Astrocyte (in vitro differentiated cells and primary cell): ENCODE data around the gene ABCA4. TPM values are rescaled to one million over a fixed set of nuclear protein-coding genes. Genes with fewer than 3 reads are reported as not detected.
"Not testable (repeated sequence)": the region's sequence is repeated elsewhere in the genome, so short reads cannot be mapped to it uniquely, and the experiment has no call there.

Experiments
- DNase-seq: peaks from one replicate; pipeline ENCODE4 v3.0.0-alpha.2; 2010; ENCODE audit warnings: low read depth
- FAIRE-seq: peaks from 2 replicates; lab custom pipeline; 2011; peaks lifted over from hg19 to GRCh38; lab: Jason Lieb, UNC
- H2AFZ ChIP-seq: 2 replicates; pipeline ENCODE4 v1.6.0; 2012; ENCODE audit warnings: low read depth, low read length, inconsistent platforms
- H3K27ac ChIP-seq: 2 replicates; pipeline ENCODE4 v1.5.1; 2011; ENCODE audit warnings: low read depth, low read length, inconsistent platforms
- H3K27me3 ChIP-seq: 2 replicates; pipeline ENCODE4 v1.6.0; 2011; ENCODE audit warnings: low read length, inconsistent platforms; ENCODE audit not compliant: insufficient read depth
- H3K36me3 ChIP-seq: 2 replicates; pipeline ENCODE4 v1.5.1; 2011; ENCODE audit warnings: low read length, inconsistent platforms; ENCODE audit not compliant: insufficient read depth
- H3K4me1 ChIP-seq: 2 replicates; pipeline ENCODE4 v1.5.1; 2011; ENCODE audit warnings: low read length, inconsistent platforms; ENCODE audit not compliant: insufficient read depth
- H3K4me2 ChIP-seq: 2 replicates; pipeline ENCODE4 v1.6.0; 2012; ENCODE audit warnings: low read length, inconsistent platforms
- H3K4me3 ChIP-seq: 2 replicates; pipeline ENCODE4 v1.5.1; 2011; ENCODE audit warnings: low read depth, mild to moderate bottlenecking, low read length, inconsistent platforms; ENCODE audit not compliant: insufficient read depth
- H3K79me2 ChIP-seq: 2 replicates; pipeline ENCODE4 v1.6.0; 2012; ENCODE audit warnings: mild to moderate bottlenecking, low read length, inconsistent platforms; ENCODE audit not compliant: insufficient read depth
- H3K9ac ChIP-seq: 2 replicates; pipeline ENCODE4 v1.6.0; 2012; ENCODE audit warnings: mild to moderate bottlenecking, low read length, inconsistent platforms
- H3K9me3 ChIP-seq: 2 replicates; pipeline ENCODE4 v1.5.1; 2012; ENCODE audit warnings: low read depth, mild to moderate bottlenecking, low read length, inconsistent platforms; ENCODE audit not compliant: insufficient read depth
- H4K20me1 ChIP-seq: 2 replicates; pipeline ENCODE4 v1.6.0; 2012; ENCODE audit warnings: low read length, inconsistent platforms; ENCODE audit not compliant: insufficient read depth
- H3K27ac Mint-ChIP-seq: one replicate; pipeline ENCODE4 v1.8.0; 2021; ENCODE audit warnings: mild to moderate bottlenecking, mixed read lengths; ENCODE audit not compliant: unreplicated experiment
- H3K27me3 Mint-ChIP-seq: one replicate; pipeline ENCODE4 v1.8.0; 2021; ENCODE audit warnings: low read depth, mixed read lengths; ENCODE audit not compliant: unreplicated experiment
- H3K36me3 Mint-ChIP-seq: one replicate; pipeline ENCODE4 v1.8.0; 2021; ENCODE audit warnings: low read depth, mixed read lengths; ENCODE audit not compliant: unreplicated experiment
- H3K4me1 Mint-ChIP-seq: one replicate; pipeline ENCODE4 v1.8.0; 2021; ENCODE audit warnings: low read depth, mixed read lengths; ENCODE audit not compliant: unreplicated experiment
- H3K4me3 Mint-ChIP-seq: one replicate; pipeline ENCODE4 v1.8.0; 2021; ENCODE audit warnings: mild to moderate bottlenecking, moderate library complexity, mixed read lengths; ENCODE audit not compliant: unreplicated experiment
- H3K9me3 Mint-ChIP-seq: one replicate; pipeline ENCODE4 v1.8.0; 2021; ENCODE audit warnings: mild to moderate bottlenecking, mixed read lengths; ENCODE audit not compliant: unreplicated experiment
- EZH2 ChIP-seq: IDR thresholded peaks from 2 replicates; pipeline ENCODE4 v1.6.1; 2012; ENCODE audit warnings: mild to moderate bottlenecking, low read length, inconsistent platforms; ENCODE audit not compliant: insufficient read depth
- total RNA-seq: library from RNA; stranded (reverse); gene quantifications from 2 replicates; pipeline ENCODE4 v1.2.1, GENCODE V29; 2021
- TF ChIP-seq, protein P1 (sequence below): IDR thresholded peaks from 2 replicates; pipeline ENCODE4 v1.5.1; 2011; ENCODE audit warnings: low read depth, mild to moderate bottlenecking, inconsistent platforms, low read length, moderate library complexity; ENCODE audit not compliant: insufficient read depth

The ABCA4 gene
- total RNA-seq, 1 donor from 2014 or later = 0.20 TPM

DNA sequence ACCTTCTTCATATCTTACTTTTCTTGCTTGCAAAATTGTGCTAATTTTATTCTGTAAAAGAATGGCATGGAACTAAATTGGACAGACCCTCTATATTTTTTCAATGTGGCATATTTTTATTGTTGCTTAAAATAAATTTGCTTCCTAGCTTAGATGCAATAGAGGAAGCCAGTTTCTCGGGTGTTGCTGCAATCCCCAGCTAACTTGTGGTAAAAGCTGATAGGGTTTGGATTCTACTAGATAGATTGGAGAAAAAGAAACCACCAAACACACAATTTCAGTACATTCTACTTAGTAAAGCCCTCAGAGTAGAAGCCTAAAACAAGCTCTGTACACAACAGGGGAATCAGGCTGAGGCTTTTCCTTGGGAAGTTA lies 162.2 kb downstream of the ABCA4 start:
- no peaks in the 10 kb centered on the region for H3K79me2 ChIP-seq
- Mint-ChIP-seq H3K36me3 (peaks cover 1% of the 10 kb centered on the region), H3K4me1 (peaks cover 7% of the 10 kb centered on the region), H3K27ac (no peak overlapping the region), H3K4me3 (no peak overlapping the region), H3K9me3 (peaks cover 19% of the 10 kb centered on the region), H3K27me3 (peaks cover 3% of the 10 kb centered on the region)
- H3K4me2 ChIP-seq = no peak overlapping the region
- DNase-seq = no peak
- no peak for FAIRE-seq
- TF ChIP-seq, protein P1, sequence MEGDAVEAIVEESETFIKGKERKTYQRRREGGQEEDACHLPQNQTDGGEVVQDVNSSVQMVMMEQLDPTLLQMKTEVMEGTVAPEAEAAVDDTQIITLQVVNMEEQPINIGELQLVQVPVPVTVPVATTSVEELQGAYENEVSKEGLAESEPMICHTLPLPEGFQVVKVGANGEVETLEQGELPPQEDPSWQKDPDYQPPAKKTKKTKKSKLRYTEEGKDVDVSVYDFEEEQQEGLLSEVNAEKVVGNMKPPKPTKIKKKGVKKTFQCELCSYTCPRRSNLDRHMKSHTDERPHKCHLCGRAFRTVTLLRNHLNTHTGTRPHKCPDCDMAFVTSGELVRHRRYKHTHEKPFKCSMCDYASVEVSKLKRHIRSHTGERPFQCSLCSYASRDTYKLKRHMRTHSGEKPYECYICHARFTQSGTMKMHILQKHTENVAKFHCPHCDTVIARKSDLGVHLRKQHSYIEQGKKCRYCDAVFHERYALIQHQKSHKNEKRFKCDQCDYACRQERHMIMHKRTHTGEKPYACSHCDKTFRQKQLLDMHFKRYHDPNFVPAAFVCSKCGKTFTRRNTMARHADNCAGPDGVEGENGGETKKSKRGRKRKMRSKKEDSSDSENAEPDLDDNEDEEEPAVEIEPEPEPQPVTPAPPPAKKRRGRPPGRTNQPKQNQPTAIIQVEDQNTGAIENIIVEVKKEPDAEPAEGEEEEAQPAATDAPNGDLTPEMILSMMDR = no peak
- TF ChIP-seq EZH2 = no peak
- H3K4me1 ChIP-seq = no peaks in the 10 kb centered on the region
- no peaks in the 10 kb centered on the region for H3K36me3 ChIP-seq
- no peaks in the 10 kb centered on the region for H4K20me1 ChIP-seq
- H3K9ac ChIP-seq = no peak overlapping the region
- peaks cover 8% of the 10 kb centered on the region for H3K9me3 ChIP-seq
- H3K27ac ChIP-seq = no peak overlapping the region
- H2AFZ ChIP-seq = no peak overlapping the region
- H3K4me3 ChIP-seq = no peak overlapping the region
- no peaks in the 10 kb centered on the region for H3K27me3 ChIP-seq

DNA sequence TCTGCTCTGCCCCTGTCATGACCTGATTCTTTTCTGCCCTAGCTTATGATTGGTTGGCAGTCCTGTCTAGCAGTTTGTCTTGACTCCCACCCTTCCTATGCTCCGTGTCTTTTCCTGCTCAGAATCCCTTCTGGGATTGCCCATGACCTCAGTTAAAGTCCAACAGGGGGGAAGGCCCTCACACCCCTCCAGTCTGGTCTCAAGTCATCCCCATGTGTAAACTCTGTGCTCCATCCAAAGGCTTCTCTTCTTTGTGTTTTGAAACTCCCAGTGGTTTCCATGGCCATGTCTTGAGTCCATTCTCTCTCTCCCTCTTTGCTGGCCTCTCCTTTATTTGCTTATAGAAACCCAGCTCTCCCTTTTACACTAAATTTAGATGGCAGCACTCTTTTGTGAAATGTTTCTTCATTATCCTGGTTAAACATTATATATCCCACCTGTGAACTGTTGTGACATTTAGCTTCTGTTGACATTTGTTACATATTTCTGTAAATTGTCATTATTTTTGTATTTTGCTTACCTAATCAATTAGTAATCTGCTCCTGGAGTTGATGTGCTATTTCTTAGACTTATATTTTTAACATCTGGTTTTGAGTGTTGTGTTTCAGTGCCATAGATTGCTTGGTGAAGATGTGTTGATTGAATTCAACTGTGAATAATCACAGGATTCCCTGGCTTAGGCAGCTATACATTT lies 162.8 kb downstream of the ABCA4 start:
- FAIRE-seq (no peak), DNase-seq (no peak)
- Mint-ChIP-seq H3K9me3 (peaks cover 19% of the 10 kb centered on the region), H3K4me3 (no peak overlapping the region), H3K27ac (no peak overlapping the region), H3K4me1 (peaks cover 7% of the 10 kb centered on the region), H3K27me3 (peaks cover 3% of the 10 kb centered on the region), H3K36me3 (peaks cover 1% of the 10 kb centered on the region)
- Histone ChIP-seq H3K79me2 (no peaks in the 10 kb centered on the region), H2AFZ (no peak overlapping the region), H3K27ac (no peak overlapping the region), H3K4me3 (no peak overlapping the region), H3K9ac (no peak overlapping the region), H3K4me2 (no peak overlapping the region), H3K4me1 (no peaks in the 10 kb centered on the region), H4K20me1 (no peaks in the 10 kb centered on the region), H3K27me3 (no peaks in the 10 kb centered on the region), H3K36me3 (no peaks in the 10 kb centered on the region), H3K9me3 (peaks cover 8% of the 10 kb centered on the region)
- TF ChIP-seq EZH2 = no peak
- TF ChIP-seq, protein P1 = no peak

DNA sequence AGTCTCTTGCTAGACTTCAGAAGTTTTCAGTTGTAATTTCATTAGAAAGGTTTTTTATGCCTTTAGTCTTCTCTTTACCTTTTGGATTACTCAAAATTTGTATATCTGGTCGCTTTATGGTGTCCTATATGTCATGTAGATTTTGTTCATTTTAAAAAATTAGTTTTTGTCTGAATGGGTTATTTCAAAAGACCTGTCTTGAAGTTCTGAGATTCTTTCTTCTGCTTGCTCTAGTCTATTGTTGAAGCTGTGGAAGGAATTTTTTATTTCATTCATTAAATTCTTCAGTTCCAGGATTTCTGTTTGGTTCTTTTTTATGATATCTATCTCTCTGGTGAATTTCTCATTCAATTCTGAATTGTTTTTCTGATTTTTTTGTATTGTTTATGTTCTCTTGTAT lies 165.2 kb downstream of the ABCA4 start:
- Histone ChIP-seq H3K4me2 (no peak overlapping the region), H3K36me3 (no peaks in the 10 kb centered on the region), H3K9me3 (peaks cover 8% of the 10 kb centered on the region), H3K27me3 (no peaks in the 10 kb centered on the region), H3K27ac (no peak overlapping the region), H3K9ac (no peak overlapping the region), H3K79me2 (no peaks in the 10 kb centered on the region), H2AFZ (no peak overlapping the region), H3K4me1 (no peaks in the 10 kb centered on the region), H4K20me1 (no peaks in the 10 kb centered on the region), H3K4me3 (no peak overlapping the region)
- Mint-ChIP-seq H3K27ac (no peak overlapping the region), H3K27me3 (peaks cover 5% of the 10 kb centered on the region), H3K36me3 (peaks cover 1% of the 10 kb centered on the region), H3K4me3 (no peak overlapping the region), H3K9me3 (peaks cover 31% of the 10 kb centered on the region), H3K4me1 (peaks cover 3% of the 10 kb centered on the region)
- DNase-seq = no peak
- FAIRE-seq = no peak
- no peak for TF ChIP-seq EZH2
- TF ChIP-seq, protein P1 = no peak

DNA sequence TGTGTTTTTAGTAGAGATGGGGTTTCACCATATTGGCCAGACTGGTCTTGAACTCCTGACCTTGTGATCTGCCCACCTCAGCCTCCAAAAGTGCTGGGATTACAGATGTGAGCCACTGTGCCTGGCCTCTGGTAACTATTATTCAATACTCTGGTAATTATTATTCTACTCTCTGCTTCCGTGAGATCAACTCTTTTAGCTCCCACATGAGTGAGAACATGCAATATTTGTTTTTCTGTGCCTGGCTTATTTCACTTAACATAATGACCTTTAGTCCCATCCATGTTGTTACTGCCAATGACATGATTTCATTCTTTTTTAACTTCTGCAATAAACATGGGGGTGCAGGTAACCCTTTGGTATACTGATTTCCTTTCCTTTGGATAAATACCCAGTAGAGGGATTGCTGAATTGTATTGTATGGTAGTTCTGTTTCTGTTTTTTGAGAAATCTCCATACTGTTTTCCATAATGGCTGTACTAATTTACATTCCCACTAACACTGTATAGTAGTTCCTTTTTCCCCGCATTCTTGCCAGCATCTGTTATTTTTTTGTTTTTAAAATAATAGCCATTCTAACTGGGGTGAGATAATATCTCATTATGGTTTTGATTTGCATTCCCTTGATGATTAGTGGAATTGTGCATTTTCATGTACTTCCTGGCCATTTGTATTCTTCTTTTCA lies 173.8 kb downstream of the ABCA4 start:
- not testable (repeated sequence) for H3K9me3 ChIP-seq, H3K27me3 Mint-ChIP-seq, H3K4me1 ChIP-seq, H3K27me3 ChIP-seq, H3K27ac Mint-ChIP-seq, H4K20me1 ChIP-seq, DNase-seq, H2AFZ ChIP-seq, H3K4me3 Mint-ChIP-seq, H3K36me3 ChIP-seq, H3K4me2 ChIP-seq, H3K36me3 Mint-ChIP-seq, H3K4me3 ChIP-seq, H3K9ac ChIP-seq, H3K79me2 ChIP-seq, H3K27ac ChIP-seq, FAIRE-seq, H3K4me1 Mint-ChIP-seq
- peaks cover 19% of the 10 kb centered on the region for H3K9me3 Mint-ChIP-seq
